AG04450 (cell line): Measurements from ENCODE around the gene CD79A. TPM values are rescaled to one million over a fixed set of nuclear protein-coding genes. Genes with fewer than 3 reads are reported as not detected.

Experiments
- CTCF ChIA-PET: fragments of 300-600, 350-600 bp; formaldehyde crosslinking; extraction: SDS; loops from one replicate; lab custom pipeline; 2022; ENCODE audit warnings: antibody characterized with exemption, inconsistent platforms; lab: Charles Lee
- POLR2A ChIA-PET: fragments of 350-600 bp; formaldehyde crosslinking; extraction: SDS; loops from one replicate; lab custom pipeline; 2021; ENCODE audit warnings: antibody characterized with exemption, inconsistent platforms; lab: Yijun Ruan, JAX
- DNase-seq: peaks from one replicate; pipeline ENCODE4 v3.0.0-alpha.2; 2011; ENCODE audit warnings: low read depth, low spot score
- H3K27ac ChIP-seq: one replicate; pipeline ENCODE4 v1.5.1; 2012; ENCODE audit warnings: low read depth, low read length, control low read depth
- H3K27me3 ChIP-seq: one replicate; pipeline ENCODE4 v1.6.0; 2012; ENCODE audit warnings: low read length; ENCODE audit not compliant: control insufficient read depth, insufficient read depth
- H3K4me3 ChIP-seq: 2 replicates; pipeline ENCODE4 v1.5.1; 2011; ENCODE audit warnings: mild to moderate bottlenecking, low read depth, low read length, control low read depth
- H3K9me3 ChIP-seq: 2 replicates; pipeline ENCODE4 v1.5.1; 2012; ENCODE audit warnings: low read length; ENCODE audit not compliant: control insufficient read depth, insufficient read depth
- CTCF ChIP-seq: IDR thresholded peaks from 2 replicates; pipeline ENCODE4 v1.5.1; 2011; ENCODE audit warnings: low read depth, low read length, control low read depth, inconsistent platforms
- polyA plus RNA-seq: library from polyadenylated mRNA; depleted of rRNA; stranded (reverse); fragments of >200 nt; gene quantifications from 2 replicates; pipeline ENCODE4 v1.2.3, GENCODE V29; 2011; rRNA removed
- small RNA-seq: library from RNA; depleted of rRNA; stranded (forward); fragments of <200 nt; gene quantifications from one replicate; pipeline ENCODE3, GENCODE V24; 2012; ENCODE audit warnings: low read depth; ENCODE audit not compliant: insufficient read length

CD79A gene
- polyA plus RNA-seq, 1 experiment, result 0.20 TPM

- CTCF ChIA-PET, result interaction anchor here (0.9 kb wide), 1 partner anchor 27 kb away, joined by 3 read pairs; no protein-coding TSS in a partner anchor
- no peak for TF ChIP-seq CTCF
- peaks cover 79% of the 10 kb centered on the region for H3K27me3 ChIP-seq
- DNase-seq, result no peak
- H3K4me3 ChIP-seq, result no peak overlapping the region
- POLR2A ChIA-PET, result no interaction called here
- H3K27ac ChIP-seq, result no peak overlapping the region
- H3K9me3 ChIP-seq, result peaks cover 7% of the 10 kb centered on the region; the same call in 1 of the 2 replicates
Measured at GRCh38 chr19:41929536-41930071, 52.5 kb downstream of the CD79A start.

GRCh38 chr19:41930322-41930722, 53.2 kb downstream of the CD79A start:
- ChIA-PET CTCF (interaction anchor here (0.5 kb wide), 1 partner anchor 56 kb away, joined by 6 read pairs; no protein-coding TSS in a partner anchor), POLR2A (no interaction called here)
- no peak overlapping the region for H3K4me3 ChIP-seq
- TF ChIP-seq CTCF, result no peak
- no peak for DNase-seq
- H3K27ac ChIP-seq, result no peak overlapping the region
- H3K27me3 ChIP-seq, result peaks cover 81% of the 10 kb centered on the region
- H3K9me3 ChIP-seq, result peaks cover 7% of the 10 kb centered on the region; the same call in 1 of the 2 replicates

Small RNA genes lying within 50 kb of the gene (small RNA-seq; reads per million reads assigned to genes)
- not detected for gene MIR6797

Other genes starting within 250 kb of the CD79A start
- not detected in 2 replicates for gene CEACAM7, start 189.0 kb upstream of the CD79A start, polyA plus RNA-seq
- gene CEACAM5, start 168.7 kb upstream of the CD79A start, polyA plus RNA-seq, result not detected in 2 replicates
- gene CEACAM6, start 121.7 kb upstream of the CD79A start, polyA plus RNA-seq, result not detected in 2 replicates
- not detected in 2 replicates for gene CEACAM3, start 80.7 kb upstream of the CD79A start, polyA plus RNA-seq
- not detected in 2 replicates for gene LYPD4, start 32.6 kb upstream of the CD79A start, polyA plus RNA-seq
- not detected in 2 replicates for gene DMRTC2, start 32.2 kb upstream of the CD79A start, polyA plus RNA-seq
- 1,320 and 1,738 TPM in 2 replicates for gene RPS19, start 17.0 kb upstream of the CD79A start, polyA plus RNA-seq
- gene ARHGEF1, start 5.9 kb downstream of the CD79A start, polyA plus RNA-seq, result 19.5 and 24.1 TPM in 2 replicates
- gene ERFL, start 51.2 kb downstream of the CD79A start, polyA plus RNA-seq, result not detected in 2 replicates
- gene RABAC1, start 82.0 kb downstream of the CD79A start, polyA plus RNA-seq, result 149 and 215 TPM in 2 replicates
- gene ATP1A3, start 117.0 kb downstream of the CD79A start, polyA plus RNA-seq, result 0.05 TPM in 1 of 2 replicates, not detected in the other
- 0.04 and 0.05 TPM in 2 replicates for gene GRIK5, start 192.9 kb downstream of the CD79A start, polyA plus RNA-seq
- gene ZNF574, start 198.9 kb downstream of the CD79A start, polyA plus RNA-seq, result 5.5 and 9.0 TPM in 2 replicates